ENCODE data around the gene BPI. TPM values are rescaled to one million over a fixed set of nuclear protein-coding genes. Genes with fewer than 3 reads are reported as not detected.

Gene BPI
- total RNA-seq, 2 experiments from 2014 or later = 0.14 TPM; not detected in 1

DNA sequence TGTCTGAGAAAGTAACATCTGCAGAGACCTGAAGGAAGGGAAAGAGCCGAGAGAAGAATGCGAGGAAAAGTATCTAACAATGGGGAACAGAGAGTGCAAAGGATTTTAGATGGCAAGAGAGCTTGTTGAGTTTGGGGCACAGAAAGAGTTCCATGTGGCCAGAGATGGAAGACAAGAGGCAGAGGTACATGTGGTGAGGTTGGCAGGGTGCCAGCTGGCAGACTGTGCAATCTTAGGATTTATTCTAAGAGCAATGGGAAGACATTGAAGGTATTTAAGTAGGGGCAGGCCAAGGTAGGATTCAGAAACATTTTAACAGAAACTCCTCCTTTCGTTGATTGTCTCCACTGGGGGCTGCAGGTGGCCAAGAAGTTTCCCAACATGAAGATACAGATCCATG lies 21.9 kb downstream of the BPI start:
- CTCF ChIA-PET = no interaction called here
- TF ChIP-seq, protein P1, sequence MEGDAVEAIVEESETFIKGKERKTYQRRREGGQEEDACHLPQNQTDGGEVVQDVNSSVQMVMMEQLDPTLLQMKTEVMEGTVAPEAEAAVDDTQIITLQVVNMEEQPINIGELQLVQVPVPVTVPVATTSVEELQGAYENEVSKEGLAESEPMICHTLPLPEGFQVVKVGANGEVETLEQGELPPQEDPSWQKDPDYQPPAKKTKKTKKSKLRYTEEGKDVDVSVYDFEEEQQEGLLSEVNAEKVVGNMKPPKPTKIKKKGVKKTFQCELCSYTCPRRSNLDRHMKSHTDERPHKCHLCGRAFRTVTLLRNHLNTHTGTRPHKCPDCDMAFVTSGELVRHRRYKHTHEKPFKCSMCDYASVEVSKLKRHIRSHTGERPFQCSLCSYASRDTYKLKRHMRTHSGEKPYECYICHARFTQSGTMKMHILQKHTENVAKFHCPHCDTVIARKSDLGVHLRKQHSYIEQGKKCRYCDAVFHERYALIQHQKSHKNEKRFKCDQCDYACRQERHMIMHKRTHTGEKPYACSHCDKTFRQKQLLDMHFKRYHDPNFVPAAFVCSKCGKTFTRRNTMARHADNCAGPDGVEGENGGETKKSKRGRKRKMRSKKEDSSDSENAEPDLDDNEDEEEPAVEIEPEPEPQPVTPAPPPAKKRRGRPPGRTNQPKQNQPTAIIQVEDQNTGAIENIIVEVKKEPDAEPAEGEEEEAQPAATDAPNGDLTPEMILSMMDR (IDR thresholded peaks at IDR 0.05) = no peak
- H3K36me3 Mint-ChIP-seq (ENCODE audit: low read depth) = no peaks in the 10 kb centered on the region
- H3K9me3 Mint-ChIP-seq = no peaks in the 10 kb centered on the region
- Histone ChIP-seq H3K36me3 (ENCODE audit: insufficient read depth, low read length) (no peaks in the 10 kb centered on the region), H3K27ac (ENCODE audit: low read depth in 1 of 2, low read length in 2 of 2) (no peak overlapping the region), H3K9me3 (ENCODE audit: control insufficient read depth in 1 of 2, insufficient read depth in 1 of 2, low read length in 2 of 2) (no peaks in the 10 kb centered on the region), H3K4me3 (ENCODE audit: low read length) (no peak overlapping the region), H3K4me1 (ENCODE audit: insufficient read depth, low read length) (no peaks in the 10 kb centered on the region), H3K27me3 (ENCODE audit: control insufficient read depth in 1 of 2, insufficient read depth in 2 of 2, low read length in 2 of 2) (peaks cover 3 to 10% of the 10 kb centered on the region in 2 experiments)
- H3K4me1 Mint-ChIP-seq (ENCODE audit: low read depth) = no peaks in the 10 kb centered on the region
- peaks cover 43% of the 10 kb centered on the region for H3K27me3 Mint-ChIP-seq
- no peak for ATAC-seq (ENCODE audit: poor library complexity)
- POLR2A ChIA-PET = no interaction called here
- peak in 1 of 14 experiments; percentile 5 for DNase-seq
- intact Hi-C loops (cut with DNase I, micrococcal nuclease) = no loop called here
- no peak overlapping the region for H3K4me3 Mint-ChIP-seq
- no peak overlapping the region for H3K27ac Mint-ChIP-seq

DNA sequence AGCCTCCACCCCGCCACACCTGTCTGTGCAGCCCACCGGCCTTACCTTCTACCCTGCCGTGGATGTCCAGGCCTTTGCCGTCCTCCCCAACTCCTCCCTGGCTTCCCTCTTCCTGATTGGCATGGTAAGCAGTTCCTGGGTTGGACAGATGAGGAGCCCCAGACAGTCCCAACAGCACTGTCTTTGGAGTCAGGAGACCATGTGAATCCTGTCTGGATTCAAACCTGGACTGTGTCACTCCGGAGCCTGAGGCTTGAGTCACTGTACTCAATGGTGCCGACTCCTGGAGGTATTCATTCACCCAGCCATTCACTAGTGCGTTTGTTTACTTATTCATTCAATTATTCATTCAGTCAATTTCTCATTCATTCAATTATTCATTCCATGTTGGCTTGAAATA lies 22.4 kb downstream of the BPI start:
- no peaks in the 10 kb centered on the region for H3K36me3 ChIP-seq (ENCODE audit: insufficient read depth, low read length)
- H3K36me3 Mint-ChIP-seq (ENCODE audit: low read depth) = no peaks in the 10 kb centered on the region
- no peak for DNase-seq

DNA sequence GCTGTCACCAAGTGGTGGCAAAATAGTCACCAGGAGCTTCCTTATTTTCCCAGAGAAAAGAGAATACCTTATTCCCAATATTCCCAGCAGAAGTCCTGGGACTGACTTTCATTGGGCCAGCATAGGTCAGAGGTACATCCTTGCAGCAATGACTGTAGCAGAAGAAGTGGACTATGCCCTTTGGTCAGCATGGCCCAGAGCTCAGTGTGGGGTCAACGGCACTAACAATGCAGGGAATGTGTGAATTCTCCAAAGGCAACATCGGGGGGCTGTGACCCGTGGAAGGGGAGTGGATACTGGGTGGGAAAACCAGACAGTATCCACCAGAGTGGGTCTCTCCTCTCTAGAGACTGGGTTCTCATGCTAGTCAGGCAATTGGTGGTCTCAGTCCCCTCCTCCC lies 26.7 kb downstream of the BPI start:
- Histone ChIP-seq H3K27ac (ENCODE audit: low read depth in 1 of 2, low read length in 2 of 2) (no peak overlapping the region), H3K36me3 (ENCODE audit: insufficient read depth, low read length) (no peaks in the 10 kb centered on the region), H3K9me3 (ENCODE audit: control insufficient read depth in 1 of 2, insufficient read depth in 1 of 2, low read length in 2 of 2) (peaks cover 0 to 5% of the 10 kb centered on the region in 2 experiments), H3K4me1 (ENCODE audit: insufficient read depth, low read length) (no peaks in the 10 kb centered on the region), H3K27me3 (ENCODE audit: control insufficient read depth in 1 of 2, insufficient read depth in 2 of 2, low read length in 2 of 2) (peaks cover 6 to 10% of the 10 kb centered on the region in 2 experiments), H3K4me3 (ENCODE audit: low read length) (no peak overlapping the region)
- TF ChIP-seq, protein P1 (IDR thresholded peaks at IDR 0.05) = no peak
- Mint-ChIP-seq H3K9me3 (no peaks in the 10 kb centered on the region), H3K4me3 (no peak overlapping the region), H3K27me3 (peaks cover 33% of the 10 kb centered on the region), H3K36me3 (ENCODE audit: low read depth) (no peaks in the 10 kb centered on the region), H3K4me1 (ENCODE audit: low read depth) (no peaks in the 10 kb centered on the region), H3K27ac (no peak overlapping the region)
- ATAC-seq (ENCODE audit: poor library complexity) = no peak
- intact Hi-C loops (cut with DNase I, micrococcal nuclease) = no loop called here
- CTCF ChIA-PET = no interaction called here
- POLR2A ChIA-PET = no interaction called here
- DNase-seq = no peak

More for the DNA sequence above, 22.4 kb downstream of the BPI start:
- TF ChIP-seq, protein P1 (IDR thresholded peaks at IDR 0.05) = no peak
- Histone ChIP-seq H3K27me3 (ENCODE audit: control insufficient read depth in 1 of 2, insufficient read depth in 2 of 2, low read length in 2 of 2) (peaks cover 6 to 10% of the 10 kb centered on the region in 2 experiments), H3K27ac (ENCODE audit: low read depth in 1 of 2, low read length in 2 of 2) (no peak overlapping the region), H3K9me3 (ENCODE audit: control insufficient read depth in 1 of 2, insufficient read depth in 1 of 2, low read length in 2 of 2) (no peaks in the 10 kb centered on the region), H3K4me3 (ENCODE audit: low read length) (no peak overlapping the region), H3K4me1 (ENCODE audit: insufficient read depth, low read length) (no peaks in the 10 kb centered on the region)
- H3K27me3 Mint-ChIP-seq = peaks cover 45% of the 10 kb centered on the region
- no peak for ATAC-seq (ENCODE audit: poor library complexity)
- no peaks in the 10 kb centered on the region for H3K4me1 Mint-ChIP-seq (ENCODE audit: low read depth)
- H3K4me3 Mint-ChIP-seq = no peak overlapping the region
- no peak overlapping the region for H3K27ac Mint-ChIP-seq
- intact Hi-C loops (cut with DNase I, micrococcal nuclease) = no loop called here
- ChIA-PET CTCF (no interaction called here), POLR2A (no interaction called here)
- H3K9me3 Mint-ChIP-seq = no peaks in the 10 kb centered on the region
